Fibroblast of lung (primary cell): ENCODE data around the gene CTBP2.

Experiments
- CTCF ChIP-seq, 2 donors: IDR thresholded peaks in 1 of 2; conservative IDR thresholded peaks in 1 of 2; 1 replicate in 1 of 2; 2 replicates in 1 of 2; pipeline ENCODE4 v1.5.1; 2011 to 2012; ENCODE audit warnings: low read length in 2 of 2, control low read depth in 1 of 2, inconsistent platforms in 1 of 2, low read depth in 1 of 2, mild to moderate bottlenecking in 1 of 2
- EZH2 ChIP-seq: IDR thresholded peaks from 2 replicates; pipeline ENCODE4 v1.5.1; 2012; ENCODE audit warnings: low read length, control low read depth, mild to moderate bottlenecking; ENCODE audit errors: missing control alignments

- TF ChIP-seq CTCF (conservative IDR thresholded peaks at IDR 0.05 in 1 of 2, IDR thresholded peaks at IDR 0.05 in 1 of 2; ENCODE audit: low read depth in 1 of 2, low read length in 2 of 2), result no peak
- TF ChIP-seq EZH2, result no peak
Observed at GRCh38 chr10:125116652-125117310, 43.6 kb downstream of the CTBP2 start.
